ENCODE data around the gene ATP4A.

The ATP4A gene

DNA sequence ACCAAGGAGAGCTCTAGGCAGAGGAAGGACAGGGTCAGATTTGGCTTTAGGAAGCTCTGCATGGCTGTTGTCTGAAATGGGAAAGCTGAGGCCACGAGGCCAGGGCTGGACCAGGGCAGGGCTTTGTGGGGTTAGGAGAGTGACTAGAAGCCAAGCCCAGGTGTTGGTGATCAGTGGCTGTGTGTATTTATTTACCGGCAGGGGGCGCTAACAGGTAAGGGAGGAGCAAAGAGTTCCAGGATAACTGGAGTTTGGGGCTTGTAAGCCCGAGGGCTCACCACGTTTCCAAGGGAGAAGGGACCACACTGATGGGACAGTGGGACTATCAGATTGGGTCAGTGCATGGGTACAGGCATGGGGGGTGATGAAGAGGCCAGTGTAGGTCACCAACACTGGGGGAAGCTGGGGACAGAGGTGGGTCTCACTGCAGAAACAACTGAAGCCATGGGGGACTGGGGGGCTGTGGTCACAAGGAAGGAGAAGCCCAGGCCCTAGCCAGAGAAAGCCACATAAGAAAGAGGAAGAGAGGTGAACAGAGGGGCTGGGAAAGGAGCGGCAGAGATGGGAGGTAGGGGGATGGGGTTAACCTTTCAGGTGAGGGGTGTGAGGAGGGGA lies 14.2 kb downstream of the ATP4A start:
- peak; percentile 89 for DNase-seq

DNA sequence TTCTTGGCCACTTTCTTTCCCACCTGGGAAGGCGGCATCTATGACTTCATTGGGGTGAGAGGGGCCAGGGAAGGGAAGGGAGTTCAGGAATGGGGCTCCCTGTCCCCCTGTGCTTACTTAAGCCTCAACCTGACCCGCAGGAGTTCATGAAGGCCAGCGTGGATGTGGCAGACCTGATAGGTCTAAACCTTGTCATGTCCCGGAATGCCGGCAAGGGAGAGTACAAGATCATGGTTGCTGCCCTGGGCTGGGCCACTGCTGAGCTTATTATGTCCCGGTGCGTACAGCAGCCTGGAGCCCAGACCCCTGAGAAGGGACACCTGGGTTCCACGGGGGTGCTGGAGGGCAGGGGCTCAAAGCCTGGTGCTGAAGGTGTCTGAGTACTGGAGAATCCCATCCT lies 16.9 kb downstream of the ATP4A start:
- DNase-seq: no peak

DNA sequence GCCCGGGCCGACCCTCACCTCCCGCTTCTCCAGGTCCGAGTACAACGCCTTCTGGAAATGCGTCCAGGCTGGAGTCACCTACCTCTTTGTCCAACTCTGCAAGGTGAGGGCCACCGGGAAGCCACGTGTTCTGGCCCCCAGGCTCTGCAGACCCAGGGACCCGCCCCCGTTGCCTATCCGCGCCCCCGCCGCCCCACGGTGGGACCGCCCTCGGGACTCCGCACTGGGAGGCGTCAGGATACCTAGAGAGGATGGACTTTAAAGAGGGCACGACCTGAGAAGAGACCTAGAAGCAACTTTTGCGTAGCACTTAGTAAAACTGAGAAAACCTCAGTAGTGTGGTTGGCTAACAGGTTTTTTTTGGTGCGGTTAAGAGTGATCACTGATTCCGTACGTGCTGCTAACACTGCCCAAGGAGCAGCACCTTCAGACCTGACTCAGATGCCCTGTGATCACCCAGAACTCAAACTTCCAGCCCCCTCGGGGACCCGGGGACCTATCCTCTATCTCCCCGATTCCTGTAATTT lies 17.5 kb downstream of the ATP4A start:
- no peak for DNase-seq

DNA sequence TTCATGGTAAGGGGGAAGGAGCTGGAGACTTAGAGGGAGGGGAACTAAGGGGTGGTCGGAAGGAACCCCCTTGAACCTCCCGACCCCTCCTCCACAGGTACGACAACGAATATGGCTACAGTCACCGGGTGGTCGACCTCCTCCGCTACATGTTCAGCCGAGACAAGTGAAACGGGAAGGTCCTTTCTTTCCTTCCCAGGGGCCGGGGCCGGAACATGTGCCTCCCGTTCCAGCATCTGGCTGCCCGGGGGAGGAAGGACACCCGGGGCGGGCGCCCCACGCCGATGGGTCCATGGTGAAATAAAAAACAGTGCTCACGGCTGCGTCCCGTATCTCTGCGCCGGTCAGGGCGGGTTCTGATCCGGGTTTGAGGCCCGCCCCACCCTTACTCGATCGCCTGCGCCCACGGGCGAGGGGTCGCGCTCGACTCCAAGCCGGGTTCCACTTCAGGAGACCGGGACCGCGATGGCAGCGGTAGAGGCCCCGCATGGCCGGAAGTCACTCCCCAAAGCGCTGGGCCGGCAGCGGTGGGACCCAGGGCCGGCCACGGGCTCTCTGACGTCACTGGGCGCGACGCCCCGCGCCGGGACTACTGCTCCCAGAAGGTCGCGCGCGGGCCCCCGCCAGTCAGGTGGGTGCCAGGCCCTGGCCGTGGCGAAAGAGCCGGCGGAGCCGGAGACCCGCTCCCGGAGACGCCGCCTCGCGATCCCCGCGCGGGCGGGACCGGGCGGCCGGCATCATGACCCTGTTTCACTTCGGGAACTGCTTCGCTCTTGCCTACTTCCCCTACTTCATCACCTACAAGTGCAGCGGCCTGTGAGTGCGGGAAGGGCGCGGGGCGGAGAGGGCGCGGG lies 18.2 kb downstream of the ATP4A start, which contains the start of gene TMEM147:
Gene TMEM147, plus strand, starts transcription at position 626 of the 854 bp plus-strand sequence. Its CDS starts 114 bp downstream, at position 740.
- DNase-seq: peak; percentile 94

DNA sequence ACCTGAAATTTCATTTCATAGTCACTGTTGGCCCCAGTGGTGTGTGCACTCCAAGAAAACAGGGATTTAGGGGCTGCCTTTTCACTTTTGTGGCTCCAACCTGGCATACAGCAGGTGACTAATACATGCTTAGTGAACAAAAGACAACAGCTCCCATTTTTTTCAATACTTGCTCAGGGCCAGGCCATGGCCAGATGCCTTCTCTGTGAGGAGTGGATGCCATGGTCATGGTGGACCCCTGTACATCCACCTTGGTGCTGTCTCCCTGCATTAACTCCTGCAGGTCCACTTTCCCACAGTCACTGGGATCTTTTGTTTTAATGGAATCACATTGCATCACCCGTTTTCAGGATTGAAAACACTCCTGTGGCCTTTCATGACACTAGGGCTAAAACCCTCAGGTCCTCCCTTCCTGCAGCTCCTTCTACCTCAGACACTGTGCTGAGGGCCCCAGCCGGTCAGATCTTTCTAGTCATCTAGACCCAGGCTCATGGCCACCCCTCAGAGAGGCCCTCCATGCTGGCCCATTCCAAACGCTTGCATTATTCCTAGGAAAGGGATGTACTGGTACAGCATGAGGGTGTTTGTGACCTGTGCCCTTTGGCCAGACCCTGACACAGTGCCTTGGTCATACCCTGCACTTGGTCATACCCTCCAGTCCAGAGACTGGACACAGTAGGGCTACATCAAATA lies 19.2 kb downstream of the ATP4A start:
- no peak for DNase-seq

DNA sequence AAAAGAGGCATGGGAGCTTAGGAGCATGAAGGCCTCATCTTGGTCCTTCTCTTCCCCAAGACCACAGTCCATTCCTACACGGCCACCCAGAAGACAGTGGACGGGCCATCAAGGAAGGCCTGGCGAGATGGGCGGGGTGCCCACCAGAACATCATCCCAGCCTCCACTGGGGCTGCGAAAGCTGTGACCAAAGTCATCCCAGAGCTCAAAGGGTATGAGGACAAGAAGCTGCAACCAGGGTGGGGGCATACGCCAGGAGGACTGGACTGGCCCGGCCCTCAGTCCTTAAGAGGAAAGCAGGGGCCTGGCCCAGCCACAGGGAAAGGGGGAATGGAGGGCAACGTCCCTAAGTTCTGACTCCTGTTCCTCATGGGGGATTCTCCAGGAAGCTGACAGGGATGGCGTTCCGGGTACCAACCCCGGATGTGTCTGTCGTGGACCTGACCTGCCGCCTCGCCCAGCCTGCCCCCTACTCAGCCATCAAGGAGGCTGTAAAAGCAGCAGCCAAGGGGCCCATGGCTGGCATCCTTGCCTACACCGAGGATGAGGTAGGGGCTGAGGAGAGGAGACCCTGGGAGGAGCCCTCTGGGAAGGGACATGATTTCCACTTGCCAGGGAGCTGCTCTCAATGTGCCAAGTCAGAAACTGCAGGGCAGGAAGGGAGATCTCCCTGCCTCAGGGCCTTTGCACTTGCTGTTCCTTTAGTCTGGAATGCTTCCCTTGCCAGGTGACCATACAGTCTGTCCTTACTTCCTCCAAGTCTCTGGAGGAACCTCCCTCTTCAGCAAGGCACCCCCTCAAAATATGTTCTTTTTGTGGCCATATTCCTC lies 20.0 kb downstream of the ATP4A start:
- DNase-seq: no peak

DNA sequence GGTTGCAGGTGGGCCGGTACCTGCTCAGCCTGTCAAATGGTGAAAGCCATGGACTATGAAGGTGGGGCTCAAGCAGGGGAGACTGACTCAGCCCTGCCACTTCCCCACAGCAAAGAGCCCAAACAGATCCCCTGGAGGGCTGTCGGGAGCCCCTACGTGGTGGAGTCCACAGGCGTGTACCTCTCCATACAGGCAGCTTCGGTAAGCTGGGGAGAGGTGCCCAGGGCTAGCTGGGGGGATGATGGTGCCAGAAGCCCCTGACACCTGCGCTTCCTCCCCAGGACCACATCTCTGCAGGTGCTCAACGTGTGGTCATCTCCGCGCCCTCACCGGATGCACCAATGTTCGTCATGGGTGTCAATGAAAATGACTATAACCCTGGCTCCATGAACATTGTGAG lies 21.2 kb downstream of the ATP4A start:
- no peak for DNase-seq

DNA sequence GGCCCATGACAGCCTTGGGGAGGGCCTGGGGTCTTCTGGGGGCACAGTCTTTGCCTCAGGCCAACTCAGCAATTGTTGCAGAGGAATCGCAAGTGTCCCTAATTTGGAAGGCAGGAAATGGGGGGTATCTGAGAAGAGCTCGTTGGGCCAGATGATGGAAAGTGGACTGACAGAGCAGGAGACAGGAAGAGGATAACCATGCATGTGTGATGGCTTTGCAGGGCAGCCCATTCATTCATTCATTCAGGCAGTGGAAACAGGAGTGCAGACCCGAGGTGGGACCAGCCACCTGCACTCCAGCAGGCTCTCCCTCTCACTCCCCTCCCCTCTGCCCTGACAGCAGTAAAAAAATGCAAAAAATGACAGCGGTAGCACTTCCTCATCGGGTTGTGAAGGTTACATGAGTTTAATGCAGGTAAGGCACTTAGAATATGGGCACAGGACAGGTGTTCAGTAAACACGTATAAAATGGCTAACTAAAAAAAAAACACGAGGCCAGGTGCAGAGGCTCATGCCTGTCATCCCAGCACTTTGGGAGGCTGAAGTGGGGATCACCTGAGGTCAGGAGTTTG lies 23.0 kb downstream of the ATP4A start:
- DNase-seq: no peak

DNA sequence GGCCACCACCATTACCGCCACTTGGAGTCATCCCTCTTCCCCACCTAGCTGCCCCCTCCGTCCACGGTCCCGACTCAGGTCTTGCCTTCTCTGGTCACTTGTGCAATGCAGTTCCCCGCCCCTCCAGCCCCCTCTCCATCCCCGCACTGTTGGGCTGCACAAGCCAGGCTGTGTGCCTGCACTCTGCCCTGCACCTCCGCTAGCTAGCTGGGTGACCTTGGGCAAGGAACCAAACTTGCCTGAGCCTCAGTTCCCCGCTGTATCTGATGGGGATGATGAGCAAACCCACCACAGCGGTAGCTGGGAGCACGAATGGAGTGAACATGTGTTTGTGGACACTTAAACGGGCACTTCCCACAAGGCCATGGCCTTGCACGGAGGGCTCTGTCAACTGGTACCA lies 23.6 kb downstream of the ATP4A start:
- DNase-seq: no peak

DNA sequence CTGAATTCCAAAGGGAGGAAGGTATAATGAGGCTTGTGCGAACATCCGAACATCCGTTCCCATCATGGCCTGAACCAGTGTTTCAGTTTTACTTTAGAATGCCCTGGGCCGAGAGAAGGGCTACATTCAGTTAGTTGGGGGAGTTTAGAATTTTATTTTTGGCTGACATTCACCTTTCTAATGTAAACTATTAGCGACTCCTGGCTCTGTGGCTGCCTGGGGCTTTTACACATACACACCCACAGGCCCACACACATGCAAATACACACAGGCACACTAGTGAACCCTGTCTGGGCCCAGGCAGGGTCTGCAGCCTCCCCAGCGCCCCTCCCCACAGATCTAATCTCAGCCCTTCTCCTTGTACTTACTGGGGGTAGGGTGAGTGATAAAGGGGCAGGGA lies 24.1 kb downstream of the ATP4A start:
- DNase-seq: no peak

DNA sequence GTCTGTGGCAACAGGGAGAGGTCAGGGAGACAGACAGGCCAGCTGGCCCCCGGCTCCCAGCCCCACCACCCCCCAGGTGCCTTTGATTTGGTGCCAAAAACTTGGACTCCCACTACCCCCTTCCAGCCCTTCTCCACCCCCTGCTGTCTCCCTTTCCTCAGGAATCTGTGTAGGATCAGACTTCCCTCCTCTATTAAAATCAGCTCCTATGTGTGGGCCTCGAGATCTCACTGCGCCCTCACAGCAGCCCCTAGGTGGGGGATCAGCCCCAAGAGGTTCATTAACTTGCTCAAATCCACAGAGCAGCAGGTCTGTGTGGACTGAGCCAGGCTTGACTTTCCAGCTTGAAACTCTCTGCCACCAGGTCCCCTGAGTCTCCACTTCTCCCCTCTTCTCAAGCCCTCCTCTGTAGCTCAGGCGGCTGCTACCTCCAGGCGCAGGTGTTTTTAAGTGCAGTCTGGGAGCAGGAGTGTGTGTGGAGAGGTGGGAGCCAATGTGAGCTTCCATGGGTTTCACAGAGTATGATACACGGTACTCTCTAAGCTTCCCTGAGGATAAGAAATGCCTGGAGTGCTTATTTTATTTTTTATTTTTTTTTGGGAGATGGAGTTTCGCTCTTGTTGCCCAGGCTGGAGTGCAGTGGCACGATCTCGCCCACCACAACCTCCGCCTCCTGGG lies 28.5 kb downstream of the ATP4A start:
- DNase-seq: no peak

DNA sequence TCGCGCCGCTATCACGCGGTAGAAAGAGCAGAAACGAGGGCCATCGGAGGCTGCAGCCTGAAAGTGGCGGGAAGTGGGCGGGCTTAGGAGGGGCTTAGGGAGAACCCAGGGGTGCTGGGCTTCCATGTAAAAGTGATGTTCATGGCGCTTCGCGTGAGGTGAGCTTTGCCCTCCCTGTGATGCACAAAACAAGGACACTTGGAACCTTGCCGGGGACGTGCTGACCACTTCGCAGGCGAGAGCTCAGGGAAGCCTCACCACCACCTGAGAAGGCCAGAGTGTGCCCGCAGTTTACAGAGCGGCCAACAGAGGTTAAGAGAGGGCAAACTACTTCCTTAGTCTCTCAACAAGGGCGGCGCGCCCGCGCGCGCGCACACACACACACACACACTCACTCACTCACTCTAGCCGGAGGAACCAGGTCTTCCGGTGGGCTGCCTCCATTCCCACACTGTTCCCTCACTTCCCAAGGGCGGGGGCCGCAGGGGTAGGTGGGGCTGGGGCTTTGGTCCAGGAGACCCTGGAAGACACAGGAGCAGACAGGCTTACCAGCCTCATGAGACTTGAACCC lies 29.6 kb downstream of the ATP4A start:
- DNase-seq: peak; percentile 41

DNA sequence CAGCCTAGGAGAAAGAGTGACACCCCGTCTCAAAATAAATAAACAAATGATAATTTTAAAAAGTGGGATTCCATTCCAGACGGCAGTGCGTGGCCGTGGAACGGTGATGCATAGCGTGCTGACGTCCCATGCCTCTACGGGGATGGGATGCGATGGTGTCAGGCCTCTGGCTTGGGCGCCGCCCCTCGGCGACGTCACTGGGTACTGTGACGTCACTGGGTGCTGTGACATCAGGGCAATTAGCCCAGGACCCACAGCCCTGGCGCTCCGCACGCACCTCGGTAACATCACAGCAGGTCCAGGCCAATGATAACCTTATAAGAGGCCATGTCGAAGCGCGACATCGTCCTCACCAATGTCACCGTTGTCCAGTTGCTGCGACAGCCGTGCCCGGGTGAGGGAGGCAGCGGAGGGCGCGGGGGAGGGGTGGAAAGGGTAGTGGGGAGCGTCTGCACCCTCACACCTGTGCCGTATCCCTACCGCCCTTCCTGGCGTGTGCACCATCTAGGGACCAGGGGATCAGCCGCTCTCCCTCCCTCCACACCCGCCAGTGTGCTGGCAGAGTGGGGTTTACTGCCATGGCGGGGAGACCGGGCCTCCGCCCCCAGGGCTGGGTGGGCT lies 30.1 kb downstream of the ATP4A start, which contains the start of gene GAPDHS:
Gene GAPDHS, plus strand, starts transcription at position 256 of the 621 bp plus-strand sequence. Its CDS starts 72 bp downstream, at position 328.
- DNase-seq: no peak

DNA sequence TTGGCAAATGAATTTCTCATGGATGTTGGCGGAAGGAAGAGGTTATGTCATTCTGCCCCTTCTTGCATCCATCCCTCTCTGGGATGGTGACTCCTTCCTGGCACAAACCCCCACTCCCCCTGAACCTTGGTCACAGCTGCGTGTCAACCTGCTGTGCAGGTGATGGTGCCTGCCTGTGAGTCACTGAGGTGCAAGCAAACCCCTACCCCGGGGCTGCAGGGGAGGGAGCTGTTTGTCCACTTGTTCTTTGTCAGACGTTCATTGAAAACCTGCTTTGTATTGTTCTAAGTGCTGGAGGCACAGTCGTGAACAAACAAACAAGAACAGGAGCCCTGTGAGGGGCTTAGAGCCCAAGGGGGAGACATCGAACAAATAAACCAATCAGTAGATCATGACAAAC lies 32.2 kb downstream of the ATP4A start:
- no peak for DNase-seq

DNA sequence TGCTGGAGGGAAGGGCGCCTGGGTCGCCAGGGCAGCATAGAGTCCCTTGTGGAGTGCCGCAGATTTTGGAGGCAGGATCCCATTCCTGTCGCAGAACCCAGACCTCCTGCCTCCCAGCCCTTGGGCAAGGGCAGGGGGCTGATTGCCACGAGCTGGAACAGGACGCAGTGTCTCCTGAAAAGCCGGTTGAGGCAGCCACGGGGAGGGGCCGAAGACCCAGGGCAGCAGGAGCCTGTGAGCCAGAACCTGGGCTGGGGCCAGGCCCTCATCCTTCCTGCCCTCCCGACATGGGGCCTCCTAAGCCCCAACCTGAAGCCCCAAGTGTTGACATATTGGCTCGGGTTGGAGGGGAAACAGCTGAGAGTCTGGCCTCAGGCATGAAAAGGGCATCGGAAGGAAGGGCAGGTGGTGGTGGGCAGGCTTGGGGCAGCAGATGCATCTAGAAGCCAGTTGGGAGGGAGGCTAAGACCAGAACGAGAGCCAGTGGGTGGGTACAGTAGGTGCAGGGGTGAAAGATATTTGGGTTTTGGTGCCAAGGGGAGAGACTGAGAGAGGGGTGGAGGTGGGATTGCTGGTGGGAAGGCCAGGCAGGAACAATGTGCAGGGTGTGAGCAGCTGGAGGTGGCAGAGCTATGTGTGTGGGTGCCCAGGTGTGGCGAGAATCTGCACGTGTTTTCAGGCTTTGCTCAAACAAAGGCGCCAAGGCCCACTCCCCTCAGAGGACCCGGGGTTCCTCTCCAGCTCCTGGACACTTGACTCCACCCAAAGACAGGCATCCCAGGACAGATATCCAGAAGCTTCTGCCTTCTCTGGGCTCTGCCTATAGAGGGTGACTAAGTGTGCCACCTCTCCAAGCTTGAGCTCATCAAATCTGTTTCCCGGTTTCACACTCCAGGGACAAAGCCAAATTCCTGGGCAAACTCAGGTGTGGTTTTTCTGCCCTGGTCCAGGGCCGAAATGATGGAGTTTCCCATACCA lies 33.9 kb downstream of the ATP4A start:
- DNase-seq: no peak

DNA sequence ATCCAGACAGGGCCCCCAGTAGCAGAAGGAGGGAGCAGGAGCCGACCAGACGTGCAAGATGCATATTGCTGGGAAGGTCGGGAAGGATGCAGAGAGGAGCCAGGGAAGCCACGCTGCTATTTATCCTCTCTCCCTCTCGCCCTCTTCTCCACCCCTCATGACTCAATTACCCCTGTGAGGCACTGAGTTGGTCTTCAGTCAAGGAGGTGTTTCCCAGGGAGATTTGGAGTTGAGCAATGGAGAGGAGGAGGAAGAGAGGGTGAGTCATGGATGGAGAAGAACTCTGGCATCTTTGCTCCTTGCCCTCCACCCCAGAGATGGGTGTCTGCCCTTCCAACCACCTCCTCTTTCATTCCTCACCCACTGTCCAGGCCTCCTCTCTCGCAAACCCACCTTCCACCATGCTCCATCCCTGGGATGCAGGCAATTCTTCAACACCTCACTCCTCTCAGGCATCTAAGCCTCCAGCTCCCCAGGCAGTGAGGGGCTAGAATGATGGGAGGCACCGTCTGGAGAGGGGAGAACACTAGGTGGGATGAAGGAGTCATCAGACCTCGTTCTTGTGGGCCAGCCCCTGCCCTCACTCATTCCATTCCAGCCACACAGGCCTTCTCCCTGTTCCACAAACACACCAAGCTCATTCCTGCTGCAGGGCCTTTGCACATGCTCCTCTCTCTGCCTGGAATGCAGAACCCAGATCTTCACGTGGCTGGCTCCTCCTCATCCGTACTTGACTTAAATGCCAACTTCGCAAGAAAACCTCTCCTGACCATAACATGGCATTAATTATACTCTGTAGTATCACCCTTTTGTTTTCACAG lies 35.0 kb downstream of the ATP4A start, which contains the start of gene SBSN:
Gene SBSN, minus strand, starts transcription at position 94 of the 821 bp plus-strand sequence. Its CDS starts 30 bp downstream, at position 64.
- no peak for DNase-seq

DNA sequence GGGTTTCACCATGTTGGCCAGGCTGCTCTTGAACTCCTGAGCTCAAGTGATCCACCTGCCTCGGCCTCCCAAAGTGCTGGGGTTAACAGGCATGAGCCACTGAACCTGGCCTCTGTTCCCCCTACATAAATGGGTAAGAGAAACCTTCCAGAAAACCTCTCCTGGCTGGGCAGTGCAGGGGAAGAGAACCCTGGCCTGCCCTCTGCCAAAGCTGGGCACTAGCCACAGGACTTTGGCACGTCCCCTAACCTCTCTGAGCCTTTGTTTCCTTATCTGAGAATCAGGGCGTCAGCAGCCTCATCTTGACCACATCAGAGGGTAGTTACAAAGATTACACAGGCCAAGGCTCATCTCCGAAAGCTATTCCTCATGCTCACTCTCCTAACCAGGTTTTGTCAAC lies 37.6 kb downstream of the ATP4A start:
- DNase-seq: no peak

DNA sequence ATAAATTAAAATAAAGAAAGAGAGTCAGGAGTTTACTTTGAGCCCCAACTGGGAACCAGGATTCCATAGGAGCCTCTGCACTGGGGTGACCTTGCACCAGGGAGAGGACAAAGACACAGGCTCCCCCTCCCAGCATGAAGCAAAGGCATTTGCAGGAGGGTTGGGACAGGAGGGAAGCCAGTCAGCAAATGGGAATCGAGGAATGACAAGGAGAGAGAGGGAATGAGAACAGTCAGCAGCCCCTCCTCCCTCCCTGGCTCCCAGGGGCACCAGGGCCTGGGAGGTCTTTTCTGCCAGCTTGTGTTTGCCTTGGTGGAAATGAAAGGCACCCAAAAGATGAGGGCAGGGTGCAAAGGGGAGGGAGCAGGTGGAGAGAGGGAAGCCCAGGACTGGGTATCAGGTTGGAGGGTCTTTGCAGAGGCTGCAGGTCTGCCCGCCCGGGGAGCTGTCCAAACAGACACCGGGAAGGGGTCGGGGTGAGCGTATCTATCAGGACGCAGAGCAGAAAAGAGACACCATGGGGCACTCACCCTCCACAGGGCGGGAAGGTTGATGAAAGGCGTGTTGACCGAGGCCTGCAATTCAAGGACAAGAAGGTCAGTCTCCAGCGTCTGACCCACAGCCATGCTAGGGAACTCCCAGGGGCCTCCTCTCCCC lies 39.1 kb downstream of the ATP4A start:
- peak; percentile 20 for DNase-seq

Data from eye (tissue), 1 donor.